HL-60 (cell line): ENCODE data around the gene GRID1.

Experiments used
- CTCF ChIP-seq: IDR thresholded peaks from one replicate; pipeline ENCODE4 v1.5.1; 2011; ENCODE audit warnings: low read length, control low read depth, inconsistent platforms; ENCODE audit not compliant: insufficient read depth
- SPI1 ChIP-seq: IDR thresholded peaks from 2 replicates; pipeline ENCODE4 v1.6.1; 2012; ENCODE audit warnings: low read depth, mild to moderate bottlenecking, borderline replicate concordance

- TF ChIP-seq SPI1: no peak
- TF ChIP-seq CTCF: no peak
Observed at GRCh38 chr10:86209726-86210125, 156.9 kb downstream of the GRID1 start.
